HG03442 (cell line): Measurements from ENCODE around the gene AMIGO1.
"Not testable (repeated sequence)": the region's sequence is repeated elsewhere in the genome, so short reads cannot be mapped to it uniquely, and the experiment has no call there.

Experiments used
- ATAC-seq: cut with Tn5 transposase; IDR thresholded peaks from one replicate; pipeline ENCODE4 v1.9.1; 2021; ENCODE audit warnings: mild to moderate bottlenecking, moderate library complexity; ENCODE audit not compliant: unreplicated experiment

Gene AMIGO1

DNA sequence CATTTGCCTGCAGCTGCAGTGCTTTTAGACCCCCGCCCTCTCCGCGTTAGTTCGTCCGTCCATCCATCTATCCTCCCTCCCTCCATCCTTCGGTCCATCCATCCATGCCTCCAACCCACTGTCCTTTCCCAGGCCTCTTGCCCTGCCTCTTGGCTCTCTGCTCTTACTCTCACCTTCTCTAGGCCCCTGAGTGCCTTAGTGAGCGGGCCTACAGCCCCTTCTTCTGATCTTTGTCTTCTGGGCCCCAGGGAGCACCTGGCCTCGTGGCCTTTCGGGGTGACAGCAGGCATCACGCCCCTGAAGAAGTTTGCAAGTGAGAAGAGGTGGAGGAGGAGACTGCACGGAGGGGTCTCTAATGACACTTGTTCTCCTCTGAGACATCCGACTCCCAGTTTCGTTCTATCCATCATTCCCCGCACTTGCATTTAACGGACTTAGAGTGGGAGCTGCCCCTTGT lies 25.0 kb downstream of the AMIGO1 start:
- no peak for ATAC-seq

DNA sequence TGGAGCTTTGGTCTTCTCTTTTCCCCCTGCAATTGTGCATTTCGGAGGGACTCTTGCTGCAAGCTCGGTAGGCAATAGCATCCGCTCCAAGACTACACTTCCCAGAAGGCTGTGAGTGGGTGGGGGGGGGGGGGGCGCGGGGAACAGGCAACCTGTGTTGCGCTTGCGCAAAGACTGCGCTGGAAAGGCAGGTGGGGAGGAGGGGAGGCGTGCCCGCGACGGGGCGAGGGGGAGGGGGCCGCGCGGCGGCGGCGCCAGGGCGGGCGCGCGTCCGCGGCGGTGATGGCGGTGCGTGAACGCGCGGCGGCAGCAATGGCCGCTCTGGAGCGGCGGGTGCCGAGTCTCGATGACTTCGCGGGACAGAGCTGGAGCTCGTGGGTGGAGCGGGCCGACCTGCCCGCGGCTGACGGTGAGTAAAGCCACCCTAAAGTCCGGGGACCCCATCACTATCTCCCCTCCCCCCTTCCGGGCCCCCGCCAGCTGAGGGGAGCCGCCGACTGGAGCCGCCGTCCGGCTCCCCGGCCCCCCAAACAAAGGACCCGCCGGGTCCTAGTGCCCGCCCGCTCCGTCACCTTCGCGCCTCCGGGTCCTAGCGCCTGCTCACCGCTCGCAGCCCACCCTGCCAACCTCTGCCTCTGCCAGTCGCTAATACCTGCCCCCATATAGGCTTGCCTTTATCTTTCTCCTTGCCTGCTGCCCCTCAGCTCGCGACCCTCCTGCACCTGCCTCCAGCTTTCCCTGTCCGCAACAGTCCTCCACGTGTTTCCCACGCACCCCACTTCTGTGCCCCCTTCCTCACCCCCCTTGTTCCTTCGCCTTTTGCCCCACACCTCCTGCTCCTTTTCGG lies 25.6 kb downstream of the AMIGO1 start, which contains the start of gene ATXN7L2:
Gene ATXN7L2, plus strand, starts transcription at position 234 of the 847 bp plus-strand sequence. Its CDS starts 49 bp downstream, at position 283.
- peak; percentile 73 for ATAC-seq

DNA sequence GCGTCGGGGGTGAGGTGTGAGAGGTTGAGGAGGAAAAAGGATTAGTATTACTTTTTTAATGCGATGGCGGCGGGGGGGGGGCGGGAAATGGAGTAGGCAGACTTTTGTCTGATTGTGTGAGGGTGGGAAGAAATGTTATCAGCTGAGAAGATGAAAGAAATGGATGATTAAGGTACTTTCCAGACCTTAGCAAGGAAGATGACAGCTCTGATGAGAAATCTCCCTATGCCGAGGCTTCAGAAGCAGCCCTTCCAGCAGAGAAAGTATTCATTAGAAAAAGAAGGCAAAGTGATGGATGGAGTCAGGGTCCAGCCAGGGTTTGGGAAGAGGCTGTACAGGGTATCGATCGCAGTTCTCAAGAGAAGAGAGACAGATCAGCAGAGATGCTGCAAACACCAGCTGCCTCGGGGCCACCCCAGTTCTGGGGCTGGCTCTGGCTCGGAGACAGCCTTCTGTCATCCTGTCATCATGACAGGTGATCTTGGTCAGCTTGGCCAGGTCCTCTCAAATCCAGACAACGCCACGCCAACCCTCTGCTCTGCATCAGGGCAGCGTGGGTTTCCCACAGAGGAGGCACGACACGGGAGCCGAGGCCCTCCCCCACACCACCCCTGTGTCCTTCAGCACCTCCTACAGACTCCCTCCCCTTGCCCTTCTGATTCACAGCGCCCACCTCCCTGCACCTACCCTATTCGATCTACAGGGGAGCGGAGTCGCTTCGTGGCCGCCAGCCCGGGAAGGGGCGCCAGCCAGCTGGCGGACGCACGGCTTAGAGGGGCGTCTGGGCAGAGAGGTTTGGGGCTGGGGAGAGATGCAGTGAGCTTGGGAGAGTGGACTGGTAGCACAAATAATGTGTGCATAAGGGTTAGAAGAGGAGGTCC lies 26.5 kb downstream of the AMIGO1 start:
- ATAC-seq, result peak; percentile 13

DNA sequence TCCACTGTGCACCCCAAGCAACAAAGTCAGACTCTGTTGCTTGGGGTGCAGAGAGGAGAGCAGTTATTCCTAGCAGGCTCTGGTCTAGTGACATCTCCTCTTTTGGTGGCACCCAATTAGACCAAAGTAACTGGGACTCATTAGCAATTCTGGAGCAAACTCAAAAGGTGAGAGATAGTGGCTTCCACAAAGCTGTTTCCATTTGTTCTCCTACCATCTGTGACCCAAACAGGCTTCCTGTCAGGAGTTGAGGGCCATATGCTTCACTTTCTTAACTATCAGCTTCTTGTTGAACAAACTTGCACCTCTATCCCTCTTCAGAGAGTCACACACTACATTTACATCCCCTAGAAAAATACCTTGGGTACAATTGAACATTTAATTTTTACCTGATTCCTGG lies 27.3 kb downstream of the AMIGO1 start:
- no peak for ATAC-seq

DNA sequence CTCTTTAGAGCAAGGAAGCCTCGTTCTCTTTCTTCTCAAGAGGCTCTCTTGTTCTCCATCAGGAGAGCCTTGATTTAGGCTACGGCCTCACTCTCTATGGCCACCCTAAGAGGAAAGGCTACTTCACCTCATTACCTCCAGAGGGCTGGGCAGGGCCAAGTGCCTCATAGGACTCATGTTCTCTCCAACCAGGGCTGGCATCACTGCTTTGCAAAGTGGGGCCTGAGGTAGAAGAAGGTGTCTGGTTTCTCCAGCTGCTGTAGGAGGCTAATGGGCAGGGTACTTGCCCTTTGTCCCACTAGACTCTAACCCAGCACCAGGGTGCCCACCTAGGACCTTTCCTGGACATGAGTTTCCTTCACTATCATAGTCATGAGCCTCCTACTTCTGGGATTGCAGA lies 27.9 kb downstream of the AMIGO1 start:
- ATAC-seq, result no peak

DNA sequence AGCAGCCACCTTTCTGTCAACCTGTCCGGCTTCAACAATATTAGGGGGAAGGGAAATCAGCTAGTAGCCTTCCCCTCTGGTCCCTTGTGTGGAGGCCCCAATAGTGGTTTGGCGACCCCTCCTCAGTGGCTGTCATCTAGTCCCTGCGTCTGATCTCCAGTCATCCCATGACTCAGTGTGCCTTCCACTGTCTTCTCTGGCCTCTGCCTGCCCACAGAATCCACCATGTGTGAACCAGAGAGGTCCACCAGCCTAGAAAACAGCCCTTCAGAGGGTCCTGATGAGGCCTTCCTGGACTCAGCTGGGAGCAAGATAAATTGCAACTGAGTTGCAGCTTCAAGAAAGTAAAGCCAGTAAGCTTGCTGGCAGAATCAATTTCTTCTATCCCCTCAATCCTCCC lies 29.6 kb downstream of the AMIGO1 start:
- no peak for ATAC-seq

DNA sequence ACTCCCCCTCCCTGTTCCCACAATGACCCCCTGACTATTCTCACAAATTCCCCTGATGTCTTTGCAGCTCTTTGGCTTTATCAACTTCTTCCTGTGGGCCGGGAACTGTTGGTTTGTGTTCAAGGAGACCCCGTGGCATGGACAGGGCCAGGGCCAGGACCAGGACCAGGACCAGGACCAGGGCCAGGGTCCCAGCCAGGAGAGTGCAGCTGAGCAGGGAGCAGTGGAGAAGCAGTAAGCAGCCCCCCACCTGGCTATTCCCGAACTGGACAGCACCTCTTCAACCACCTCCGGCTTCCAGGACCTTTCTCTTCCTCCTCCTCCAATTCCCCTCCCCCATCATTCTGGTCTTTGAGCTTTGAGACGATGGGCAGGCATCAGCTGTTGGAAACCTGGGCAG lies 30.2 kb downstream of the AMIGO1 start:
- no peak for ATAC-seq

DNA sequence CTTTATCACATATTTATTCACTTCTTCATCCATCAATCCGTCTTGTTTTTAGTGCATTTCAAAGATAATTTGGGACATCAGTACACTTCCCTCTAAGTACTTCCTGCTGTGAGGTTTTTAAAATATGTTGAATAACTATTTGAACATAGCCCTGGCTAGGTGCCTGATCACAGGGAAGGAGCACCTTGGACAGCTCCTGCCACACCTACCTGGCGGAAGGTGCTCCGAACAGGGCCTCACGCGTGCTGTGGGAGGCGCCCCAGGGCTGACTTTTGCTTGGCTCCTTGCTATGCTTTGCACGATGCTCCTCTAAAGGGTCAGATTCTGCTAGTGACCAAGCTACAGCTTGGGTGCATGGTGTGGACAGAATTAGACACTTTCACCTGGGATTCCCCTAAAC lies 30.7 kb downstream of the AMIGO1 start:
- no peak for ATAC-seq

DNA sequence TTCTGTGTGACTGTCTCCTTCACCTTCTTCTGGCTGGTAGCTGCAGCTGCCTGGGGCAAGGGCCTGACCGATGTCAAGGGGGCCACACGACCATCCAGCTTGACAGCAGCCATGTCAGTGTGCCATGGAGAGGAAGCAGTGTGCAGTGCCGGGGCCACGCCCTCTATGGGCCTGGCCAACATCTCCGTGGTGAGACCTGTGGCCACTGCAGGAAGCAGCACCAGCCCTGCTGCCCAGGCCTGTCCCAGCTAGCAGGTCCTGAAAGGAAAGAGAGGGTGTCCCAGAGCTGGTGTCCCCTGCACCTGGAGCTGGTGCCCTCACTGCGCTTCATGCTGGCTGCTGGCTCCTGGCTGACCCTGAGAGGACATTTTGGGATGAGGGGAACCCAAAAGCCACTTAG lies 31.7 kb downstream of the AMIGO1 start:
- no peak for ATAC-seq

DNA sequence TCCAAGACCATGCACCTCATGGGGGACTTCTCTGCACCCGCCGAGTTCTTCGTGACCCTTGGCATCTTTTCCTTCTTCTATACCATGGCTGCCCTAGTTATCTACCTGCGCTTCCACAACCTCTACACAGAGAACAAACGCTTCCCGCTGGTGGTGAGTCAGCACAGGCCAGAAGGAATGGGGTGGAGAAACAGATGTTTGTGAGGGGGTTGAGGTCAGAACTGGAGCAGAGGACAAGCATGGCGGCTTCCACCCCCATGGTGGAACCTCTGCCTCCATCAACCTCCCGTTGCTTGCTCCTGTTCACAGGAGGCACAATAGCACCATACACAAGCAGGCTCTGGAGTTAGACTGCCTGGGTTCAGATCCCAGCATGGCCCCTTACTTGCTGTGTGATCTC lies 32.7 kb downstream of the AMIGO1 start:
- no peak for ATAC-seq

DNA sequence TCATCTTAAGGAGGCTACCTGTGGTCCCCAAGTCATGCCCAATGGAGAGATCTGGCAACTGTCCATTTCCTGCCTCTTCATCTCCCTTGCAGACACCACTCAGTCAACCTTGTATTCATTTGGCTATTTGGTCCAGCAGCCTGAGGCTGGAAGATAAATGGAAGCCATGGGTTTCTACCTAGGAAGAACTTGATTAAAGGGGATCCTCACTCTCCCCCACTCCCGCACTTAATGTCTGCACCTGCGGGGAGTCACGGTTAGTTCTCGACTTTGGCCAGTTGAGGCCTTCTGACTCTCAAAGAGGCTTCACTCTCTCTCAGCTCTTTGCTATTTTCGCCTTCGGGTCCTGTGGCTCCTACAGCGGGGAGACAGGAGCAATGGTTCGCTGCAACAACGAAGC lies 34.3 kb downstream of the AMIGO1 start:
- no peak for ATAC-seq

DNA sequence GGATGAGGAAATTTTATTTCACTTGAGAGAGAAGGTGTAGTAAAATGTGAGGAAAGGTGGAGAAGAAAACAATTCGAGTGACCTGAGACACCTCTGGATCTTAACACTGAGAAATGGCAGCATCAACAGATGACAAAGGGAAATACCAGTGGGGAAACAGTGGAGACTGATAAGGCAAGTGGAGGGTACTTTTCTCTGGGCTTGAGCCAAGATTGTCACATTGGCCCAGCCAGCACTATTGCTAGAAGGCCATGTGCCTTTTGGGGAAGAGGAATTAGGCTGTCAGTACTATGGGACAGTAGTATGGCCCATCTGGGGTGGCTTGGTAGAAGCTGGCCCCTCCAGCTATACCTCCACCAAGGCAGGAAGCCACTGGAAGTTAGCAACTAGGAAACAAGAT lies 34.8 kb downstream of the AMIGO1 start:
- no peak for ATAC-seq

DNA sequence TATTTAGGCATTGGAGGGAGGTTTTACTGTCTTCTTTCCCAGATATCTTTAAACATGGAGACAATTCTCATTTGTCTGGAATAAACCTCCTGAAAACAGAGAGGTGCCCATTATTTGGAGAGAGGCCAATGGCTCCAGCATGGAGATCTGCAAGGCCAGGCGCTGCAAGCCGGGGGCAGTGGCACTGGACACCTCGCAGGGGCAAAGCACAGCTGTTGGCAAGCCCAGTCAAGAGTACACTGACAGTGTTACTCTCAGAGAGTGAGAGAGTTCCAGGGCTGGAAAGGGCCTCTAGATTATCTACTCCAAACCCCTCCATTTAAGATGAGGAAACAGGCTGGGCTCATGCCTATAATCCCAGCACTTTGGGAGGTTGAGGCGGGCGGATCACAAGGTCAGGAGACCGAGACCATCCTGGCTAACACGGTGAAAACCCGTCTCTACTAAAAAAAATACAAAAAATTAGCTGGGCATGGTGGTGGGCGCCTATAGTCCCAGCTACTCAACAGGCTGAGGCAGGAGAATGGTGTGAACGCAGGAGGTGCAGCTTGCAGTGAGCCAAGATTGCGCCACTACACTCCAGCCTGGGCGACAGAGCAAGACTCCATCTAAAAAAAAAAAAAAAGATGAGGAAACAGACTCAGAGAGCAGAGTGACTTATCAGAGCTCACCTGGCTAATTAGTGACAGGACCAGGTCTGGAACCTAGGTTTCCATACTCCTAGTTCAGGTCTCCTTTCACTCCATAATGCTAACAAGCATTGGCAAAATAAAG lies 36.1 kb downstream of the AMIGO1 start:
- not testable (repeated sequence) for ATAC-seq

DNA sequence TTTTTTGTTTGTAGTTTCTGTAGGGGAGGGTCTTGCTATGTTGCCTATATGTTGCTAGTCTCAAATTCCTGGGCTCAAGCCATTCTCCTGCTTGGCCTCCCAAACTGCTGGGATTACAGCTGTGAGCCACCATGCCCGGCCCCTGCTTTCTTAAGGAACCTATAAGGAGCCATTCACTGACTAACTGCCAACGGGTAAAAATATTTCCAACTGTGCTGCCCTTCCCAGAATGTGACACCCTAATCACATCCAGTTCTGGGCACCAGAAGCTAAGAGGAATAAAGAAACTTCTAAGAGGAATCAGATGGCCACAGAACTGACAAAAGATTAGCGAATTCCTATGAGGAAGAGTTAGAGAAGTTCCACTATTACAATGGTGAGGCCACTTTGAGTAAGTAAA lies 36.7 kb downstream of the AMIGO1 start:
- no peak for ATAC-seq

DNA sequence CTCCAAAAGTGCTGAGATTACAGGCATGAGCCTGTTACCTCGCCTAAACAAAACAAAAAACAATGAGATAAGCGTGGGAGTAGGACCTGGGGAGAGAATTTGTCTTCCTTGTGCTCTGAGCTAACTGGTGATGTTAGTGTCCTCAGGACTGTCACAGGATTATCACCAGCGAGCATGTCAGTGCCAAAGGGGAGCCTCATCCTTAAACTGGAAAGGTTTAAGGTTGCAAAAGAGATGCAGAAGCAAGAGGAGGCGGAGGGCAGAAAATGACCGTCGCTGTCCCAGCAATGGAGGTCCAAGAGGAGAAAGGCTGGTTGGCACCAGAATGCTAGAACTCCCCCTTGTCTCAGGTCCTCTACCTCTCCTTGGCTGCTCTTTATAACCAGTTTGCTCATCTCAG lies 39.3 kb downstream of the AMIGO1 start:
- no peak for ATAC-seq

DNA sequence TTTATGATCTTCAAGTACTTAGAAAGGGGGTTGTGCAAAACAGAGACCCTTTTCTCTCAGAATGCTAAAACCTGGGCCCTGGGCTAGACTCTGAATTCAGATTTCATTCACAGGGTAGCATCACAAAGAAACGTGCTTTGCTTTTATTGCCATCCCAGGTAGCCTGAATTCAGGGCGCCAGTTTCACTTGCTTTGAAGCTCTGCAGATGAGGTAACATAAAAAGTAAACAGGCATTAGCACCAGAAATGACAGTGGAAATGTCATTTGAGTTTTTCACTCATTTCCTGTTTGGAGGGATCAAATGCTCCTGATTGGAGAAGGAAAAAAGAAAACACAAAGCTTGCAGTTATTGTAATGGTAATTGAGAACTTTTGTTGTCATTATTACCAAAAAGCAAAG lies 40.6 kb downstream of the AMIGO1 start:
- no peak for ATAC-seq

DNA sequence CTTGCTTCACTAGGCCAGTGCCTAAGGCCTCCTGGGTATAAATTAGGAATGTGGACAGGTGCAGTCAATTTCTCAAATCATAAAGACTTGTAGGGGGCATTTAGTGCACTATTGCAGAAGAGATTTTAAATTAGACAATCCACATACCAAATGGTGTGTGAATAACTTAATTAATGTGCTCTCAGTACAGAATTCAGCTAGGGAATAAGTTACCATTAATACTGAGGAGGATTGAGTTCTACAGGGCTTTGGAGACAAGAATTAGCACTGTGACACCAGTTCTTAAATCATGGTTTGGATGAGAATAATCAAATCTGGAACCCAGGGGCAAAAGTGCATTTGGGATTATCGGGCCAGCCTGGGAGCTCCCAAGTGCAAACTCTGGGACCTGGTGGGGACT lies 41.5 kb downstream of the AMIGO1 start:
- ATAC-seq, result no peak

DNA sequence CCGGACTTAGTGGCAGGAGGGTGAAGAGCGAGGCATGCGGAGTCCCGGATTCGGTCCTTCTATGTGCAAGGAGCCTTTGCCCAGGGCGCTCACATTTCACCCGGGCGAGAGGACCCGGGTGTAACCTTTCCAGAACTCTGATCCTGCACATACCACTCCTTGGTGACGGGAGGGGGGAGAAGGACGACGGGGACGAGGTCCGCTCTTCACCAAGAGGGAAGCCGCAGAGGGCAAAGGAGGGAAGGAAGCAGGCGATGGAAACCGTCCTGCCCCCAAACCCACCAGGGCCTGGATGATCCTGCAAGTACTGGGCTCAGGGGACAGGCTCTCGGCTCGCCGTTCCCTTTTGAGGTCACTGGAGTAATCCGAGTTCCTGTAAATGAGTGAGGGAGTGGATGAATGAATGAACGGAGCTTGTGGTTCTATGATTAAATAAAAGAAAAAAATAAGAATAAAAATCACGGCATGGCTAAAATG lies 42.2 kb downstream of the AMIGO1 start:
- no peak for ATAC-seq

DNA sequence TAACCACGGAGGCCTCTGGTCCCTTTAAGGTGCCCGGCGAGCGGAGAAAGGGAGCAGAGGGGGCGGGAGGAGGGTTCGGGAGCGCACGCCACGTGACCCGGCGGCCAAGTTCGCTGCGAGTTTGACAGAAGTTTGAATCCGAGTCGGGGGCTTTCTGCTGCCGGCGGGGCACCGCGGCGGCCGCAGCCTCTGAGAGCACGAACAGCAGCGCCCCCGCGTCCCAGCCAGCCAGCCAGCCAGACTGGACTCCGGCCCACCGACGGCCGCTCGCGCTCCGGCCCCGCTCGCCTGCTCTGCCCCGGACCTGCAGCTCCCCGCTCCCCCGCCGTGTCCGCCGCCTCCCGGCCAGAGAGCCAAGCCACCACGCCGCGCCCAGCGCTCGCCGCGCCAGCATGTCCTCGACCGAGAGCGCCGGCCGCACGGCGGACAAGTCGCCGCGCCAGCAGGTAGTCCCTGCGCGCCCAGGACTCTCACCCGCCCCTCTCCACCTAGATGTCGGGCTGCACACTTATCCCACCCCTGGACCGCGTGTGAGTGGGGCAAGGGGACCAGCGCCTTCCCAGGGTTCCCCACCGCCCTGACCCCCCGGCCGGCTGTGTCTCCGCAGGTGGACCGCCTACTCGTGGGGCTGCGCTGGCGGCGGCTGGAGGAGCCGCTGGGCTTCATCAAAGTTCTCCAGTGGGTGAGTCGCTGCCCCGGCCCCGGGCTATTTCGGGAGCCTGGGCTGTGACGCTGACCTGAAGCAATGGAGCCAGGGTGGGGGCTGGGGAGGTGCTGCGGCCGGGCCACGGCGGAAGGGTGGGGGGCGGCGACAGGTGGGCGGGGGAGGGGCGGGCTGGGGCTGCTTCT lies 42.9 kb downstream of the AMIGO1 start, which contains the start of gene SYPL2:
Gene SYPL2, plus strand, starts transcription at position 95 of the 849 bp plus-strand sequence. Its CDS starts 298 bp downstream, at position 393.
- ATAC-seq, result no peak

DNA sequence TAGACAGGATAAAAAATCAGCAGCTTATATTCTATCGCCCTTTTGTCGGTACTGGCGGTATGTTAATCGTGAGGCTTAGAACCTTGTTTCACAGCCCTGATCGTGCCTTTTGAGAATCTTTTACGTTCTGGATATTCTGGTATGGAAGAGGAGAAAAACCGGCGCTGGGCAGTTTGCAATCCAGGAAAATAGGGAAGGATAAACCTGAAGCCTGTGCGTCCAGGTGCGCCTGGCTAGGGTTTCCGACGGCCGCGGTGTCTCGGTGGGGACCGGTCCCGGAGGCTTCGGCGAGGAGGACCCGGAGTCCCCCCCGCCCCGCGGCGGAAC lies 43.4 kb downstream of the AMIGO1 start:
- ATAC-seq, result no peak
